K562 (cell line): ENCODE results near the gene ST3GAL3.
"Not testable (repeated sequence)": the region's sequence is repeated elsewhere in the genome, so short reads cannot be mapped to it uniquely, and the experiment has no call there.

Source experiments
- ARNT ChIP-seq, 2 experiments: fragments of 450-650 bp; IDR thresholded peaks; 2 replicates each; pipeline ENCODE4 v1.6.1; 2016; ENCODE audit warnings: mild to moderate bottlenecking in 1 of 2
- CHD1 ChIP-seq: fragments of 200-600 bp; sonication (generic); IDR thresholded peaks from one replicate; pipeline ENCODE4 v1.6.1; 2012; ENCODE audit warnings: mild to moderate bottlenecking, moderate library complexity, low read length, inconsistent platforms
- CHD4 ChIP-seq: fragments of 200-600 bp; sonication (generic); IDR thresholded peaks from 3 replicates; pipeline ENCODE4 v1.6.1; 2012; ENCODE audit warnings: low read depth, mild to moderate bottlenecking, mixed read lengths, low read length, inconsistent platforms; ENCODE audit not compliant: insufficient read depth, insufficient replicate concordance, poor library complexity, severe bottlenecking
- EP300 ChIP-seq: IDR thresholded peaks from 2 replicates; pipeline ENCODE4 v1.6.1; 2012; ENCODE audit warnings: low read length, improper control_type of control experiment
- MTF1 ChIP-seq: fragments of 250-450 bp; sonication (Bioruptor Pico); IDR thresholded peaks from 2 replicates; pipeline ENCODE4 v1.9.0; 2021; ENCODE audit warnings: moderate library complexity, mild to moderate bottlenecking, inconsistent platforms, borderline replicate concordance
- NFE2L1 ChIP-seq: fragments of 450-650 bp; IDR thresholded peaks from 2 replicates; pipeline ENCODE4 v1.6.1; 2016; ENCODE audit warnings: missing genetic modification characterization, low read depth, mild to moderate bottlenecking, missing compliant biosample characterization, moderate library complexity, borderline replicate concordance
- NFRKB ChIP-seq: fragments of 450-650 bp; IDR thresholded peaks from 2 replicates; pipeline ENCODE4 v1.6.1; 2016; ENCODE audit warnings: low read depth
- RBM14 ChIP-seq: fragments of 200-400 bp; formaldehyde crosslinking; IDR thresholded peaks from 2 replicates; pipeline ENCODE4 v1.6.1; 2018; ENCODE audit warnings: low read depth, mild to moderate bottlenecking, low read length, moderate library complexity, borderline replicate concordance; ENCODE audit not compliant: insufficient read depth
- ZNF184 ChIP-seq: sonication (generic); formaldehyde crosslinking; IDR thresholded peaks from 2 replicates; pipeline ENCODE4 v1.5.0; 2020; ENCODE audit warnings: missing genetic modification reagents
- ZNF512 ChIP-seq: IDR thresholded peaks from 2 replicates; pipeline ENCODE4 v1.6.1; 2016; ENCODE audit warnings: missing genetic modification characterization, missing compliant biosample characterization
- TF ChIP-seq, protein P1 (sequence below): fragments of 450-650 bp; conservative IDR thresholded peaks from 2 replicates; pipeline ENCODE4 v1.6.1; 2016; ENCODE audit warnings: missing genetic modification characterization, low read depth, mild to moderate bottlenecking, missing compliant biosample characterization, moderate library complexity
- TF ChIP-seq, protein P2 (sequence below): sonication (generic); formaldehyde crosslinking; IDR thresholded peaks from 2 replicates; pipeline ENCODE4 v1.8.1; 2023; ENCODE audit warnings: mild to moderate bottlenecking, missing genetic modification reagents
- TF ChIP-seq, protein P3 (sequence below), 3 experiments: IDR thresholded peaks in 2 of 3; conservative IDR thresholded peaks in 1 of 3; 2 replicates each; pipeline ENCODE4 v1.5.1; 2011 to 2012; ENCODE audit warnings: low read length in 3 of 3, mild to moderate bottlenecking in 3 of 3, control low read depth in 2 of 3, improper control_type of control experiment in 1 of 3, inconsistent platforms in 1 of 3, low read depth in 1 of 3, mixed read lengths in 1 of 3, moderate library complexity in 1 of 3; ENCODE audit not compliant: insufficient read depth in 2 of 3

DNA sequence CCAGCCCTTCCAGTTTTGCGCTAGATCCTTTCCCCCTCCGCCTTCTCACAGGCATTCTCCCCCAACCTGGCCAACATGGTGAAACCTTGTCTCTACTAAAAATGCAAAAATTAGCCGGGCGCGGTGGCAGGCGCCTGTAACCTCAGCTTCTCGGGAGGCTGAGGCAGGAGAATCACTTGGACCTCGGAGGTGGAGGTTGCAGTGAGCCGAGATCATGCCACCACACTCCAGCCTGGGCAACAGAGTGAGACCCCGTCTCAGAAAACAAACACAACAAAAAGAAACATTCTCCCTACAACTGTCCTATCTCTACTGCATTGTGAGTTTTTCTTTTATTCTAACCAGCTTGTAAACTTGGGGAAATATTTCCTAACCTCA, 126.6 kb downstream of the ST3GAL3 start:
- TF ChIP-seq CHD1; EP300; CHD4; NFRKB; ARNT (IDR thresholded peaks at IDR 0.05); MTF1; ZNF184; NFE2L1 (tag); ZNF512; RBM14: not testable (repeated sequence)
- TF ChIP-seq, protein P1, sequence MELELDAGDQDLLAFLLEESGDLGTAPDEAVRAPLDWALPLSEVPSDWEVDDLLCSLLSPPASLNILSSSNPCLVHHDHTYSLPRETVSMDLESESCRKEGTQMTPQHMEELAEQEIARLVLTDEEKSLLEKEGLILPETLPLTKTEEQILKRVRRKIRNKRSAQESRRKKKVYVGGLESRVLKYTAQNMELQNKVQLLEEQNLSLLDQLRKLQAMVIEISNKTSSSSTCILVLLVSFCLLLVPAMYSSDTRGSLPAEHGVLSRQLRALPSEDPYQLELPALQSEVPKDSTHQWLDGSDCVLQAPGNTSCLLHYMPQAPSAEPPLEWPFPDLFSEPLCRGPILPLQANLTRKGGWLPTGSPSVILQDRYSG (tag), result not testable (repeated sequence)
- TF ChIP-seq, protein P2, sequence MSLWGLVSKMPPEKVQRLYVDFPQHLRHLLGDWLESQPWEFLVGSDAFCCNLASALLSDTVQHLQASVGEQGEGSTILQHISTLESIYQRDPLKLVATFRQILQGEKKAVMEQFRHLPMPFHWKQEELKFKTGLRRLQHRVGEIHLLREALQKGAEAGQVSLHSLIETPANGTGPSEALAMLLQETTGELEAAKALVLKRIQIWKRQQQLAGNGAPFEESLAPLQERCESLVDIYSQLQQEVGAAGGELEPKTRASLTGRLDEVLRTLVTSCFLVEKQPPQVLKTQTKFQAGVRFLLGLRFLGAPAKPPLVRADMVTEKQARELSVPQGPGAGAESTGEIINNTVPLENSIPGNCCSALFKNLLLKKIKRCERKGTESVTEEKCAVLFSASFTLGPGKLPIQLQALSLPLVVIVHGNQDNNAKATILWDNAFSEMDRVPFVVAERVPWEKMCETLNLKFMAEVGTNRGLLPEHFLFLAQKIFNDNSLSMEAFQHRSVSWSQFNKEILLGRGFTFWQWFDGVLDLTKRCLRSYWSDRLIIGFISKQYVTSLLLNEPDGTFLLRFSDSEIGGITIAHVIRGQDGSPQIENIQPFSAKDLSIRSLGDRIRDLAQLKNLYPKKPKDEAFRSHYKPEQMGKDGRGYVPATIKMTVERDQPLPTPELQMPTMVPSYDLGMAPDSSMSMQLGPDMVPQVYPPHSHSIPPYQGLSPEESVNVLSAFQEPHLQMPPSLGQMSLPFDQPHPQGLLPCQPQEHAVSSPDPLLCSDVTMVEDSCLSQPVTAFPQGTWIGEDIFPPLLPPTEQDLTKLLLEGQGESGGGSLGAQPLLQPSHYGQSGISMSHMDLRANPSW (CRISPR knock-in tag), result not testable (repeated sequence)
- TF ChIP-seq, protein P3, sequence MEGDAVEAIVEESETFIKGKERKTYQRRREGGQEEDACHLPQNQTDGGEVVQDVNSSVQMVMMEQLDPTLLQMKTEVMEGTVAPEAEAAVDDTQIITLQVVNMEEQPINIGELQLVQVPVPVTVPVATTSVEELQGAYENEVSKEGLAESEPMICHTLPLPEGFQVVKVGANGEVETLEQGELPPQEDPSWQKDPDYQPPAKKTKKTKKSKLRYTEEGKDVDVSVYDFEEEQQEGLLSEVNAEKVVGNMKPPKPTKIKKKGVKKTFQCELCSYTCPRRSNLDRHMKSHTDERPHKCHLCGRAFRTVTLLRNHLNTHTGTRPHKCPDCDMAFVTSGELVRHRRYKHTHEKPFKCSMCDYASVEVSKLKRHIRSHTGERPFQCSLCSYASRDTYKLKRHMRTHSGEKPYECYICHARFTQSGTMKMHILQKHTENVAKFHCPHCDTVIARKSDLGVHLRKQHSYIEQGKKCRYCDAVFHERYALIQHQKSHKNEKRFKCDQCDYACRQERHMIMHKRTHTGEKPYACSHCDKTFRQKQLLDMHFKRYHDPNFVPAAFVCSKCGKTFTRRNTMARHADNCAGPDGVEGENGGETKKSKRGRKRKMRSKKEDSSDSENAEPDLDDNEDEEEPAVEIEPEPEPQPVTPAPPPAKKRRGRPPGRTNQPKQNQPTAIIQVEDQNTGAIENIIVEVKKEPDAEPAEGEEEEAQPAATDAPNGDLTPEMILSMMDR (IDR thresholded peaks at IDR 0.05 in 2 of 3, conservative IDR thresholded peaks at IDR 0.05 in 1 of 3; ENCODE audit: insufficient read depth in 2 of 3, low read depth in 1 of 3, low read length in 3 of 3), result not testable (repeated sequence)
